Activated T-helper 17 cell treated with anti-CD3 and anti-CD28 coated beads, Interleukin-2, amount 50 U/mL, for 72 hours (primary cell): ENCODE data around the gene TIFAB. TPM values are rescaled to one million over a fixed set of nuclear protein-coding genes. Genes with fewer than 3 reads are reported as not detected.

Experiments used
- ATAC-seq: fragments of 150-1000 bp; cut with Tn5 transposase; replicated peaks from 2 replicates; pipeline ENCODE4 v1.10.0; 2021; ENCODE audit warnings: mild to moderate bottlenecking, moderate library complexity
- H3K27ac Mint-ChIP-seq: one replicate; pipeline ENCODE4 v1.8.0; 2022; ENCODE audit warnings: mixed read lengths
- H3K27me3 Mint-ChIP-seq: one replicate; pipeline ENCODE4 v1.8.0; 2022; ENCODE audit warnings: mixed read lengths
- H3K36me3 Mint-ChIP-seq: one replicate; pipeline ENCODE4 v1.8.0; 2022; ENCODE audit warnings: low read depth, mild to moderate bottlenecking, mixed read lengths
- H3K4me1 Mint-ChIP-seq: one replicate; pipeline ENCODE4 v1.8.0; 2022; ENCODE audit warnings: mixed read lengths
- H3K4me3 Mint-ChIP-seq: one replicate; pipeline ENCODE4 v1.8.0; 2022; ENCODE audit warnings: mild to moderate bottlenecking, mixed read lengths
- H3K9me3 Mint-ChIP-seq: one replicate; pipeline ENCODE4 v1.8.0; 2022; ENCODE audit warnings: mixed read lengths
- total RNA-seq, 2 donors: library from RNA; stranded (reverse); gene quantifications; one replicate each; pipeline ENCODE4 v1.2.3, GENCODE V29; 2022

Gene TIFAB
- total RNA-seq, 2 donors from 2014 or later: not detected

GRCh38 chr5:135446206-135446605, 5.9 kb downstream of the TIFAB start:
- ATAC-seq: no peak
- H3K27ac Mint-ChIP-seq: no peak overlapping the region
- H3K27me3 Mint-ChIP-seq: peaks cover 15% of the 10 kb centered on the region
- no peaks in the 10 kb centered on the region for H3K36me3 Mint-ChIP-seq
- H3K9me3 Mint-ChIP-seq: no peaks in the 10 kb centered on the region
- H3K4me3 Mint-ChIP-seq: no peak overlapping the region
- H3K4me1 Mint-ChIP-seq: no peaks in the 10 kb centered on the region

- Mint-ChIP-seq H3K36me3 (no peaks in the 10 kb centered on the region), H3K27me3 (peaks cover 10% of the 10 kb centered on the region)
These were observed 6.7 kb downstream of the TIFAB start for GRCh38 chr5:135445306-135445985.

GRCh38 chr5:135444881-135445280, 7.3 kb downstream of the TIFAB start:
- Mint-ChIP-seq H3K4me1 (no peaks in the 10 kb centered on the region), H3K27me3 (peaks cover 10% of the 10 kb centered on the region), H3K36me3 (no peaks in the 10 kb centered on the region)

More at GRCh38 chr5:135445306-135445985, 6.7 kb downstream of the TIFAB start:
- H3K4me3 Mint-ChIP-seq: no peak overlapping the region
- H3K4me1 Mint-ChIP-seq: no peaks in the 10 kb centered on the region
- H3K27ac Mint-ChIP-seq: no peak overlapping the region
- ATAC-seq: no peak
- no peaks in the 10 kb centered on the region for H3K9me3 Mint-ChIP-seq

GRCh38 chr5:135444360-135444759, 7.8 kb downstream of the TIFAB start:
- Mint-ChIP-seq H3K36me3 (no peaks in the 10 kb centered on the region), H3K4me3 (no peak overlapping the region), H3K27me3 (peaks cover 10% of the 10 kb centered on the region), H3K9me3 (no peaks in the 10 kb centered on the region), H3K4me1 (no peaks in the 10 kb centered on the region), H3K27ac (no peak overlapping the region)
- no peak for ATAC-seq

More at GRCh38 chr5:135444881-135445280, 7.3 kb downstream of the TIFAB start:
- Mint-ChIP-seq H3K9me3 (no peaks in the 10 kb centered on the region), H3K27ac (no peak overlapping the region), H3K4me3 (no peak overlapping the region)
- no peak for ATAC-seq

- Mint-ChIP-seq H3K36me3 (no peaks in the 10 kb centered on the region), H3K27ac (no peak overlapping the region), H3K4me1 (no peaks in the 10 kb centered on the region), H3K4me3 (no peak overlapping the region), H3K9me3 (no peaks in the 10 kb centered on the region), H3K27me3 (peaks cover 10% of the 10 kb centered on the region)
- ATAC-seq: no peak
These were observed 8.8 kb downstream of the TIFAB start for GRCh38 chr5:135443161-135443960.

- ATAC-seq: no peak
- H3K27me3 Mint-ChIP-seq: peaks cover 10% of the 10 kb centered on the region
These were observed 9.6 kb downstream of the TIFAB start for GRCh38 chr5:135442431-135443160.

GRCh38 chr5:135441919-135442318, 10.2 kb downstream of the TIFAB start:
- H3K4me1 Mint-ChIP-seq: no peaks in the 10 kb centered on the region
- H3K36me3 Mint-ChIP-seq: no peaks in the 10 kb centered on the region
- no peak overlapping the region for H3K27ac Mint-ChIP-seq
- ATAC-seq: no peak
- peaks cover 4% of the 10 kb centered on the region for H3K27me3 Mint-ChIP-seq
- no peak overlapping the region for H3K4me3 Mint-ChIP-seq
- H3K9me3 Mint-ChIP-seq: no peaks in the 10 kb centered on the region

More at GRCh38 chr5:135442431-135443160, 9.6 kb downstream of the TIFAB start:
- Mint-ChIP-seq H3K4me3 (no peak overlapping the region), H3K9me3 (no peaks in the 10 kb centered on the region), H3K4me1 (no peaks in the 10 kb centered on the region), H3K36me3 (no peaks in the 10 kb centered on the region), H3K27ac (no peak overlapping the region)

- H3K27me3 Mint-ChIP-seq: peaks cover 5% of the 10 kb centered on the region
- no peaks in the 10 kb centered on the region for H3K36me3 Mint-ChIP-seq
- H3K4me1 Mint-ChIP-seq: no peaks in the 10 kb centered on the region
- no peak for ATAC-seq
- H3K4me3 Mint-ChIP-seq: no peak overlapping the region
- H3K27ac Mint-ChIP-seq: no peak overlapping the region
- no peaks in the 10 kb centered on the region for H3K9me3 Mint-ChIP-seq
These were observed 10.8 kb downstream of the TIFAB start for GRCh38 chr5:135441350-135441831.

- H3K27me3 Mint-ChIP-seq: peaks cover 8% of the 10 kb centered on the region
- H3K4me3 Mint-ChIP-seq: no peak overlapping the region
- no peak for ATAC-seq
- no peaks in the 10 kb centered on the region for H3K36me3 Mint-ChIP-seq
- H3K27ac Mint-ChIP-seq: no peak overlapping the region
- H3K9me3 Mint-ChIP-seq: no peaks in the 10 kb centered on the region
- no peaks in the 10 kb centered on the region for H3K4me1 Mint-ChIP-seq
These were observed 11.2 kb downstream of the TIFAB start for GRCh38 chr5:135440916-135441315.

GRCh38 chr5:135439231-135440205, 12.6 kb downstream of the TIFAB start:
- H3K27me3 Mint-ChIP-seq: peaks cover 12% of the 10 kb centered on the region
- ATAC-seq: no peak
- H3K9me3 Mint-ChIP-seq: no peaks in the 10 kb centered on the region
- H3K36me3 Mint-ChIP-seq: no peaks in the 10 kb centered on the region
- no peaks in the 10 kb centered on the region for H3K4me1 Mint-ChIP-seq
- H3K27ac Mint-ChIP-seq: no peak overlapping the region
- H3K4me3 Mint-ChIP-seq: no peak overlapping the region

GRCh38 chr5:135438636-135439221, 13.4 kb downstream of the TIFAB start:
- Mint-ChIP-seq H3K27ac (no peak overlapping the region), H3K4me1 (no peaks in the 10 kb centered on the region), H3K4me3 (no peak overlapping the region), H3K9me3 (no peaks in the 10 kb centered on the region), H3K36me3 (no peaks in the 10 kb centered on the region), H3K27me3 (peaks cover 8% of the 10 kb centered on the region)
- no peak for ATAC-seq

- no peaks in the 10 kb centered on the region for H3K4me1 Mint-ChIP-seq
- peaks cover 8% of the 10 kb centered on the region for H3K27me3 Mint-ChIP-seq
- ATAC-seq: no peak
- H3K9me3 Mint-ChIP-seq: no peaks in the 10 kb centered on the region
- H3K4me3 Mint-ChIP-seq: no peak overlapping the region
- H3K27ac Mint-ChIP-seq: no peak overlapping the region
- H3K36me3 Mint-ChIP-seq: no peaks in the 10 kb centered on the region
These were observed 14.2 kb downstream of the TIFAB start for GRCh38 chr5:135437796-135438560.

GRCh38 chr5:135437422-135437795, 14.7 kb downstream of the TIFAB start:
- no peak for ATAC-seq
- Mint-ChIP-seq H3K4me3 (no peak overlapping the region), H3K36me3 (no peaks in the 10 kb centered on the region), H3K27me3 (peaks cover 8% of the 10 kb centered on the region), H3K27ac (no peak overlapping the region), H3K4me1 (no peaks in the 10 kb centered on the region), H3K9me3 (no peaks in the 10 kb centered on the region)
